Astrocyte of the cerebellum (primary cell): ENCODE data around the gene SRF.

Experiments
- DNase-seq: peaks from one replicate; pipeline ENCODE4 v3.0.0-alpha.2; 2011; ENCODE audit warnings: low read depth
- H3K4me3 ChIP-seq: 2 replicates; pipeline ENCODE4 v1.5.1; 2011; ENCODE audit warnings: mild to moderate bottlenecking, low read depth, low read length, moderate library complexity
- CTCF ChIP-seq: IDR thresholded peaks from 2 replicates; pipeline ENCODE4 v1.5.1; 2012; ENCODE audit warnings: low read length, low read depth, moderate library complexity, mild to moderate bottlenecking; ENCODE audit errors: missing control alignments
- in situ Hi-C: cut with HindIII; loops from 2 replicates; pipeline ENCODE4 v1.10.0; 2017; ENCODE audit warnings: low sequenced_read_pairs

Gene SRF

GRCh38 chr6:43181942-43182860, 11.1 kb downstream of the SRF start, which contains the start of gene CUL9:
CUL9 (plus strand) TSS chr6:43182196; CDS start chr6:43184311, 2,115 bp downstream.
- in situ Hi-C loops: loop anchor here (5.0 kb wide), 1 partner anchor 35 kb away; no protein-coding TSS in a partner anchor
- H3K4me3 ChIP-seq: peak within 1 kb of the TSS; percentile 58
- no peak for TF ChIP-seq CTCF
- no peak for DNase-seq

- H3K4me3 ChIP-seq: no peak overlapping the region
- no peak for TF ChIP-seq CTCF
- in situ Hi-C loops: loop anchor here (5.0 kb wide), 1 partner anchor 34 kb away; no protein-coding TSS in a partner anchor
- DNase-seq: no peak
These were observed 12.4 kb downstream of the SRF start for GRCh38 chr6:43183441-43183840.

GRCh38 chr6:43184268-43184985, 13.4 kb downstream of the SRF start:
- no peak for DNase-seq
- no peak for TF ChIP-seq CTCF
- in situ Hi-C loops: loop anchor here (5.0 kb wide), 1 partner anchor 33 kb away; no protein-coding TSS in a partner anchor
- no peak overlapping the region for H3K4me3 ChIP-seq

GRCh38 chr6:43185391-43185985, 14.4 kb downstream of the SRF start:
- no peak for TF ChIP-seq CTCF
- in situ Hi-C loops: no loop called here
- DNase-seq: no peak
- no peak overlapping the region for H3K4me3 ChIP-seq

- DNase-seq: no peak
- in situ Hi-C loops: no loop called here
- no peak for TF ChIP-seq CTCF
- no peak overlapping the region for H3K4me3 ChIP-seq
These were observed 14.9 kb downstream of the SRF start for GRCh38 chr6:43186019-43186418.

- in situ Hi-C loops: no loop called here
- no peak overlapping the region for H3K4me3 ChIP-seq
- no peak for TF ChIP-seq CTCF
- no peak for DNase-seq
These were observed 15.6 kb downstream of the SRF start for GRCh38 chr6:43186706-43187105.
